T-cell (primary cell): ENCODE measurements around the gene PGM2. TPM values are rescaled to one million over a fixed set of nuclear protein-coding genes. Genes with fewer than 3 reads are reported as not detected.
"Not testable (repeated sequence)": the region's sequence is repeated elsewhere in the genome, so short reads cannot be mapped to it uniquely, and the experiment has no call there.

Experiments
- ATAC-seq, 4 experiments: fragments of 200-7000 bp in 3 of 4; fragments of 150-1000 bp in 1 of 4; cut with Tn5 transposase; replicated peaks in 1 of 4; 1 replicate in 3 of 4; 2 replicates in 1 of 4; pipeline ENCODE4 v1.10.0; 2021; ENCODE audit warnings: moderate library complexity in 3 of 4, mild to moderate bottlenecking in 2 of 4, moderate number of reproducible peaks in 1 of 4
- CTCF ChIA-PET, 2 donors: fragments of 300-600 bp; sonication (Branson Sonifier 250); formaldehyde crosslinking; loops; one replicate each; lab custom pipeline; 2022; ENCODE audit warnings: antibody characterized with exemption in 2 of 2; lab: Charles Lee
- POLR2A ChIA-PET, 2 donors: fragments of 300-600 bp; sonication (Branson Sonifier 250); formaldehyde crosslinking; loops; one replicate each; lab custom pipeline; 2022; ENCODE audit warnings: antibody characterized with exemption in 2 of 2; lab: Charles Lee
- DNase-seq, 35 experiments: peaks; one replicate each; pipeline versions ENCODE4 v3.0.0 to v3.0.0-alpha.2; 2013 to 2023
- H3K27ac ChIP-seq: one replicate; pipeline ENCODE4 v1.5.1; 2013; ENCODE audit warnings: low read length
- H3K27me3 ChIP-seq, 2 experiments: replicated peaks in 1 of 2; 1 replicate in 1 of 2; 2 replicates in 1 of 2; pipeline versions ENCODE4 v1.6.1 to v1.7.0; 2013; ENCODE audit warnings: low read length in 1 of 2, mixed read lengths in 1 of 2; ENCODE audit not compliant: control insufficient read depth in 2 of 2, insufficient read depth in 2 of 2; ENCODE audit errors: extremely low read depth in 1 of 2
- H3K36me3 ChIP-seq, 2 donors: 1 replicate in 1 of 2; 2 replicates in 1 of 2; pipeline versions ENCODE4 v1.6.1 to v1.7.0; 2013; ENCODE audit warnings: low read length in 1 of 2; ENCODE audit not compliant: control insufficient read depth in 2 of 2, insufficient read depth in 1 of 2; ENCODE audit errors: extremely low read depth in 1 of 2
- H3K4me1 ChIP-seq, 2 experiments: 1 replicate in 1 of 2; 2 replicates in 1 of 2; pipeline versions ENCODE4 v1.6.1 to v1.7.0; 2013; ENCODE audit warnings: low read length in 2 of 2, mixed read lengths in 1 of 2; ENCODE audit not compliant: insufficient read depth in 2 of 2, control insufficient read depth in 1 of 2; ENCODE audit errors: extremely low read depth in 1 of 2
- H3K4me3 ChIP-seq, 2 donors: 1 replicate in 1 of 2; 2 replicates in 1 of 2; pipeline versions ENCODE4 v1.5.1 to v1.7.0; 2013; ENCODE audit warnings: mild to moderate bottlenecking in 2 of 2, low read length in 1 of 2, moderate library complexity in 1 of 2; ENCODE audit not compliant: control insufficient read depth in 1 of 2; ENCODE audit errors: extremely low read depth in 1 of 2
- H3K9me3 ChIP-seq: 2 replicates; pipeline ENCODE4 v1.7.0; 2013
- H3K27ac Mint-ChIP-seq, 2 donors: one replicate each; pipeline ENCODE4 v1.8.0; 2020 to 2021; ENCODE audit warnings: mild to moderate bottlenecking in 2 of 2, mixed read lengths in 2 of 2
- H3K27me3 Mint-ChIP-seq, 2 donors: one replicate each; pipeline ENCODE4 v1.8.0; 2021 to 2022; ENCODE audit warnings: mixed read lengths in 2 of 2
- H3K36me3 Mint-ChIP-seq: one replicate; pipeline ENCODE4 v1.8.0; 2021; ENCODE audit warnings: mixed read lengths
- H3K4me1 Mint-ChIP-seq, 3 donors: one replicate each; pipeline ENCODE4 v1.8.0; 2020 to 2022; ENCODE audit warnings: mixed read lengths in 3 of 3, mild to moderate bottlenecking in 1 of 3
- H3K4me3 Mint-ChIP-seq, 3 donors: one replicate each; pipeline ENCODE4 v1.8.0; 2020 to 2022; ENCODE audit warnings: mild to moderate bottlenecking in 3 of 3, mixed read lengths in 3 of 3, moderate library complexity in 3 of 3
- H3K9me3 Mint-ChIP-seq, 3 donors: one replicate each; pipeline ENCODE4 v1.8.0; 2020 to 2022; ENCODE audit warnings: mixed read lengths in 3 of 3
- WGBS: methylation state at CpG from one replicate; pipeline ENCODE4 v1.1.5; 2013; ENCODE audit warnings: missing lambda C conversion rate; ENCODE audit not compliant: insufficient coverage; 5-methylcytosine and 5-hydroxymethylcytosine counted together
- total RNA-seq, 35 experiments: library from RNA in 6 of 35; stranded (reverse) in 6 of 35; fragments of 120-200 nt in 1 of 35; gene quantifications; one replicate each; pipeline versions ENCODE4 v1.2.1 to v1.2.4 and lab custom pipeline; 2013 to 2026

The PGM2 gene
- total RNA-seq, 5 donors from 2014 or later (not counting 1 experiment from before 2014, with no cell fraction given) = 13.8 to 18.2 (median 16.6) TPM

- CTCF ChIA-PET, H3K9me3 Mint-ChIP-seq, H3K27ac ChIP-seq, DNase-seq, H3K4me3 Mint-ChIP-seq, H3K27me3 ChIP-seq, H3K4me3 ChIP-seq, H3K27ac Mint-ChIP-seq, POLR2A ChIA-PET, H3K9me3 ChIP-seq, H3K36me3 ChIP-seq, ATAC-seq, H3K27me3 Mint-ChIP-seq, H3K36me3 Mint-ChIP-seq: not testable (repeated sequence)
- H3K4me1 Mint-ChIP-seq = peaks cover 27 to 32% (median 28%) of the 10 kb centered on the region in 3 donors
- H3K4me1 ChIP-seq = peaks cover 16 to 19% of the 10 kb centered on the region in 2 experiments
- WGBS = no CpG with 5 or more reads among the region's 28 CpGs
These were observed 6.0 kb upstream of the PGM2 start for GRCh38 chr4:37820458-37820857.

GRCh38 chr4:37821953-37822605 lies 4.4 kb upstream of the PGM2 start:
- no peak overlapping the region for H3K27ac ChIP-seq
- Mint-ChIP-seq H3K36me3 (no peaks in the 10 kb centered on the region), H3K4me3 (no peak overlapping the region), H3K4me1 (peaks cover 17 to 24% (median 22%) of the 10 kb centered on the region in 3 donors), H3K27ac (no peak overlapping the region), H3K9me3 (no peaks in the 10 kb centered on the region), H3K27me3 (no peaks in the 10 kb centered on the region)
- ATAC-seq (no peak), DNase-seq (no peak)
- H3K36me3 ChIP-seq = no peaks in the 10 kb centered on the region
- H3K4me1 ChIP-seq = peaks cover 2 to 8% of the 10 kb centered on the region in 2 experiments
- no peaks in the 10 kb centered on the region for H3K9me3 ChIP-seq
- no peak overlapping the region for H3K4me3 ChIP-seq
- H3K27me3 ChIP-seq = no peaks in the 10 kb centered on the region
- POLR2A ChIA-PET = no interaction called here
- WGBS = no CpG with 5 or more reads among the region's 4 CpGs
- CTCF ChIA-PET = no interaction called here

- POLR2A ChIA-PET = interaction anchor here (0.8 to 1.3 kb wide), 2 partner anchors 9 to 66 kb away, joined by 3 to 5 read pairs; no protein-coding TSS in a partner anchor
- Histone ChIP-seq H3K4me1 (peaks cover 11 to 16% of the 10 kb centered on the region in 2 experiments), H3K4me3 (peak overlapping the region; percentile 85 to 89)
- CTCF ChIA-PET = interaction anchor here in 1 of 2 donors (1.4 to 1.5 kb wide), 2 partner anchors 22 to 139 kb away, joined by 4 to 10 read pairs; partner anchors contain the start of gene RELL1
- not testable (repeated sequence) for H3K27me3 ChIP-seq, H3K36me3 Mint-ChIP-seq, H3K27me3 Mint-ChIP-seq, H3K27ac ChIP-seq, ATAC-seq, H3K36me3 ChIP-seq, H3K9me3 ChIP-seq, H3K9me3 Mint-ChIP-seq, DNase-seq
- Mint-ChIP-seq H3K4me1 (peaks cover 40 to 47% (median 42%) of the 10 kb centered on the region in 3 donors), H3K4me3 (peak overlapping the region; percentile 95 to 97 (median 95)), H3K27ac (peak overlapping the region; percentile 83 to 97)
- 0% methylated on average over 2 of the region's 9 CpGs for WGBS
These were observed 985 bp upstream of the PGM2 start for GRCh38 chr4:37825501-37825900.

- peaks cover 14% of the 10 kb centered on the region for H3K36me3 Mint-ChIP-seq
- ATAC-seq (peak; percentile 6 to 9 (median 8)), DNase-seq (peak in 3 of 35 experiments; percentile 5 to 10 (median 10))
- 0% methylated on average over 2 of the region's 14 CpGs for WGBS
- H3K4me3 Mint-ChIP-seq = peak overlapping the region; percentile 95 to 97 (median 95)
- no peaks in the 10 kb centered on the region for H3K9me3 ChIP-seq
- ChIA-PET CTCF (interaction anchor here in 1 of 2 donors (1.0 to 1.5 kb wide), 5 partner anchors 17 to 145 kb away, joined by 3 to 10 read pairs (median 4); partner anchors contain the start of gene RELL1), POLR2A (interaction anchor here in 1 of 2 donors (1.0 to 1.3 kb wide), 2 partner anchors 15 to 65 kb away, joined by 3 to 5 read pairs; no protein-coding TSS in a partner anchor)
- peaks cover 11 to 16% of the 10 kb centered on the region in 2 experiments for H3K4me1 ChIP-seq
- peak overlapping the region; percentile 85 to 89 for H3K4me3 ChIP-seq
- H3K9me3 Mint-ChIP-seq = no peaks in the 10 kb centered on the region
- no peaks in the 10 kb centered on the region for H3K27me3 Mint-ChIP-seq
- no peaks in the 10 kb centered on the region for H3K27me3 ChIP-seq
- peak overlapping the region; percentile 53 for H3K27ac ChIP-seq
- peaks cover 40 to 47% (median 42%) of the 10 kb centered on the region in 3 donors for H3K4me1 Mint-ChIP-seq
- H3K36me3 ChIP-seq = peaks cover 3 to 9% of the 10 kb centered on the region in 2 donors
- H3K27ac Mint-ChIP-seq = peak overlapping the region; percentile 83 to 97
These were observed 555 bp upstream of the PGM2 start for GRCh38 chr4:37825968-37826294.

GRCh38 chr4:37827030-37827685 lies 672 bp downstream of the PGM2 start:
- peak in 2 of 35 experiments; percentile 13 to 15 for DNase-seq
- peak in 3 of 4 experiments; percentile 16 to 29 (median 23) for ATAC-seq
- Mint-ChIP-seq H3K27me3 (no peaks in the 10 kb centered on the region), H3K27ac (peak overlapping the region; percentile 75 to 97), H3K4me3 (peak overlapping the region; percentile 95 to 97 (median 95)), H3K9me3 (no peaks in the 10 kb centered on the region), H3K4me1 (peaks cover 43 to 49% (median 44%) of the 10 kb centered on the region in 3 donors), H3K36me3 (peaks cover 24% of the 10 kb centered on the region)
- Histone ChIP-seq H3K36me3 (peaks cover 3 to 21% of the 10 kb centered on the region in 2 donors), H3K4me1 (peaks cover 11 to 16% of the 10 kb centered on the region in 2 experiments), H3K9me3 (no peaks in the 10 kb centered on the region), H3K27ac (peak overlapping the region; percentile 60), H3K4me3 (peak overlapping the region; percentile 85 to 89), H3K27me3 (no peaks in the 10 kb centered on the region)
- WGBS = 5% methylated on average over 37 of the region's 38 CpGs
- CTCF ChIA-PET = interaction anchor here (0.7 to 1.5 kb wide), 5 partner anchors 15 to 202 kb away, joined by 3 to 4 read pairs (median 3); partner anchors contain the start of gene RELL1 (in 1 of the 2)
- POLR2A ChIA-PET = interaction anchor here (0.5 to 1.3 kb wide), 5 partner anchors 13 to 1632 kb away, joined by 3 to 5 read pairs (median 3); partner anchors contain the start of genes LIAS (in 1 of the 2) and RPL9 (in 1 of the 2)

DNA sequence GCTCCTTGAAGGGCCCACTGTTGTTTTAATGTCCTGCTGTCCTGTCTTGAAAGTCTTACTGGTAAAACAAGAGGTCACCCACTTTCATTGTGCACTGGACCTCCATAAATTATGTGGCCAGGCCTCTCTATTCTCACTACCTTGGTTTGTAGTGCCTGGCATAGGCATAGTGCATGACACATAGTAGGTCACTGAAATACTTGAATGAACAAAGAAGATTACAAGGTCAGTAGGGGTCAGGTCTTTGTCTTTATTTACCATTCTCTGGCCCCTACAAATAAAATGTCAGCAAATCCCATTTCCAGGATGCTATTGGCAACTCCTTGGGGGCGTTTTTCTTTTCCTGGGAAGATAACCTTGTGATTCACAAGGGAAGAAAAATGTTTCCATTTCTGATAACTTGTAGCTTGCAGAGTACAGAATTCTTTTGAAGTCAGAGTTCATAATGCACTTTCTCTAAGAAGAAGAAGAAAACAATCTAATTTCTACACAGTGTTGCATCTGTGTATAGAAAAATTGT lies 1.4 kb downstream of the PGM2 start:
- DNase-seq (no peak), ATAC-seq (no peak)
- Histone ChIP-seq H3K27me3 (no peaks in the 10 kb centered on the region), H3K4me3 (peak overlapping the region in 1 of 2 donors; percentile 89), H3K9me3 (no peaks in the 10 kb centered on the region), H3K27ac (no peak overlapping the region), H3K36me3 (peaks cover 3 to 28% of the 10 kb centered on the region in 2 donors), H3K4me1 (peaks cover 11 to 16% of the 10 kb centered on the region in 2 experiments)
- no peaks in the 10 kb centered on the region for H3K27me3 Mint-ChIP-seq
- peaks cover 29% of the 10 kb centered on the region for H3K36me3 Mint-ChIP-seq
- H3K4me1 Mint-ChIP-seq = peaks cover 38 to 50% (median 43%) of the 10 kb centered on the region in 3 donors
- peak overlapping the region; percentile 75 to 97 for H3K27ac Mint-ChIP-seq
- peak overlapping the region; percentile 95 to 97 (median 95) for H3K4me3 Mint-ChIP-seq
- POLR2A ChIA-PET = interaction anchor here in 1 of 2 donors (0.5 kb wide), 1 partner anchor 1115 kb away, joined by 4 read pairs; no protein-coding TSS in a partner anchor
- CTCF ChIA-PET = no interaction called here
- H3K9me3 Mint-ChIP-seq = no peaks in the 10 kb centered on the region
- no CpG with 5 or more reads among the region's 1 CpG for WGBS
